HG03575 (cell line): ENCODE measurements around the gene SLC5A12.
"Not testable (repeated sequence)": the region's sequence is repeated elsewhere in the genome, so short reads cannot be mapped to it uniquely, and the experiment has no call there.

Experiments used
- ATAC-seq: cut with Tn5 transposase; IDR thresholded peaks from one replicate; pipeline ENCODE4 v1.9.1; 2021; ENCODE audit not compliant: unreplicated experiment, insufficient number of reproducible peaks, low FRiP score; ENCODE audit errors: extremely low read depth

SLC5A12 gene

DNA sequence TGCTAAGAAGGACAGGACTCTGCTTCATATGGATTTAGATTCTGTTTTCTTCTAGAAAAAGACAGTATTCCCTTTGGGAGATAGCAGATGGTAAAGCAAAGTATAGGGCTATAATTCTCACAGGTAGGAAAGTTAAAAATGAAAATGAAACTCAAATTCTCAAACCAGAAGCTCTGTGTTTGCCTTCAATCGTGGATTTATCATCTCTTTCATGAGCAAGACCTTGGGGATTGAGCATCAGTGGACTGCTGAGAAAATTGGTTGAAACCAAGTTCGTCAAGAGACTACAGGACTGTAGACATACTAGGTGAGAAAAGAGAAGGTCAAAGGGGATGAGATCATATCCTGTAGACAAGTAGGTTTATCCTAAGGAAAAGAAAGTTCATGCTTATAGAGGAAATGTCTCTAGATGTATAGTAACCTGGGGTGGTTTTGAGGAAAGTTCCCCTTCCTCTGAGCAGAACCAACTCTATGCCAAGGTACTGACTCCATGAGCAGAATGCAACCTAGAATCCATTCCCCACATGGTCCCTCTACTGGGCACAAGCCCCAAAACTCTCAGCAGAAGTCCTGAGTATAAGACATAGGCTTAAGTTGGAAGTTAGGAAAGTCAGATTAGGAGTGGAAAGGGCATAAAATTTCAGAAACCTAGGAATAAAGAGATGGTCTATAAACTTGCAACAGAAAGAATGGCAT lies 46.5 kb downstream of the SLC5A12 start:
- no peak for ATAC-seq

DNA sequence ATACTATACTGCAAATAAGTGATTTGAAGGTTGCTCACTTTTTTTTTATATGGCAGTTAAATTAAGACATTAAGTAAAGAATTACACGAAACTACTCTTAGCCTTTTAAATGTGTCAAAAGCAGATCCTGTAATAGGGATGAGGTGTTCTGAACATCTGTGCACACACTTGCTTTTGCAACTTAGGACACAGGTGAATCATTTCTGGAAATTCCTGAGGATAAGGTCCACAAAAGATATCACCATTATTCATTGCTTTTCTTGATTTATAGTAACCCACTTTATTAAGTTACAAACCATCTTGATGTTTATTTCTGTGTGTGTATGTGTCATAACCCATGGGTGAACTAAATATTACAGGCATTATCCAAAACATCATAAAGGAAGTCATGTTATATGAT lies 55.9 kb downstream of the SLC5A12 start:
- no peak for ATAC-seq

DNA sequence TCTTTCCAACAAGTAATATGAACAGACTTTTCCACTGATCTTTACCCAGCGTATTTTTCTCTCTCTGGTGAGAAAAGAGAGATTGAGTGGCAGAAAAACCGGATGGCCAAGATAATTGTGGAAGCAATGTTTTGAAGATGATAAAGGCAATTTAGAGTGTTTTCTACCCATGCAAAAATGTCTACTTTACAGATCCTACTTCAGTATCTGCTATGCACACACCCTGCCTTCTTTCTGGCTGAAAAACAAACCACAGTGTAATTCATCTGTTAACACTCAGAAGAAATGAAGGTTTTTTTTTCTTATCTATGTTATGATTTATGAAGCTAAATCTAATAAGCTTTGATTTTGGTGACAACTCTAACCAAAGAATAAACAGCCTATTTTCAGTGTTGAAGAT lies 56.8 kb downstream of the SLC5A12 start:
- ATAC-seq, result no peak

DNA sequence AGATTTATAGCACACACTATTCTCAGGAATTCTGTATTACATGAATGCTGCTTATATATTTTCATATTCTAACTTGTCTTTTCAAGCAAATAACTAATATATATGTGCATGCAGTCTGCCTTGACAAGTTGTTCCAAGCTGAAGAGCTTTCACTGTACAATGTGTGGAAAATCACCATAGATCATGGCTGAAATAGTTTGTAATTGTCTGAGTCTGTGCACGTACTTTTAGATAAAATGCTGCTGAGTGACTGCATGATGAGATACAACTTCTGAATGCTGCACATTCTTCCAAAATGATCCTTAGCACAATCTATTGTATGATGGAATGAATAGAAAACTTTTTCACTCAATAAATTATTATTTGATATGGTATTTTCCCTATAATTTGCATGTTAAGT lies 58.9 kb downstream of the SLC5A12 start:
- no peak for ATAC-seq

DNA sequence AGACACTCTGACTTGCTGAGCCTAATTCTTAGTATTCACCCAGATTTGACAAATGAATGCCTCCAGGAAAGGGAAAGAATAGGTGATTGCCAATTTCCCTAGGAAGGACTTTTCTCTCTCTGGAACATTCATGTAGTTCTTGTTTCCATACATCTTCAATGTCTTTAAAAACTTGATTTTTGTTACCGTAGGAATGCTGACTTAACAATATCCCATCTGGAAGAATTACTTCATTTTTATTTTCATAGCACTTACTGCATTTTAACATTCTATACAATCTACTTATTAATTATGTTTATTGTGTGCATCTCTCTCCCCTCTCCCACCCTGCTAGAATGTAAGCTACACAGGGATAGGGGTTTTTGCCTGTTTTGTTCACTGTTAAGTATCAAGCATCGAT lies 66.6 kb downstream of the SLC5A12 start:
- no peak for ATAC-seq

DNA sequence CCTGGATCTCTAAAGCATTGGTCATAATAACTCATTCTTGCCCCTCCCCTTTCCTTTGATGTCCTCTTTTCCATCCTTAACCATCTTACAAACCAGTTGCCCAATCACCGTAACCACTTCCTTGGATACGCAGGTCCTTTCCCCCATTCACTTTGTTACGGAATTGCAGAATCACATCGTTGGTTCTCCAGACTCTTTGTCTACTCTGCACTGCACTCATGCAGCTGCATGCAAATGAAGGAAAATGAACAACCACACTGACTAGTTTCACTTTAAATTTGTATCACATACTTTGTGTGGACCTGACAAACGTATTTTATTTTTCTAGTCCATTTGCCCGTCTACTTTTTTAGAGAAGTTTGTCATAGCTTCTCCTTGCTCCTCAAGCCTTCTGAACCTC lies 69.9 kb downstream of the SLC5A12 start:
- ATAC-seq, result no peak

DNA sequence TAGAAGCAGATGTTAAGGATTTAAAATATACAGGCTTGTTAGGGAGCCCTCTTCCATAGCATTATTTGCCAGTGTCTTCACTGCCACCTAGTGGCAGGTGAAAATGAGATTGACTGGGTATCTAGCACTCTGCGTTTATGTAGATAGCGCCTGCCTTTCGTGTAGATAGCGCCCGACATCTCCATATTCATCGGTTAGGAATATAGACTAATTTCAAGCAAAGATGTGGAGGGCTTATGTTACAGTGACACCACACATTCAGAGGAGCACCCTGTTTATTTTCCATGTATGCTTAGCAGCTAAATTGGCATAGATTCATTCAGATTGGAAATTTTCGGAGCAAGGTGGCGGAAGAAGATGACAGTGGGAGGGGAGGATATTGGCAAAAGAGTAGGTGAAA lies 72.0 kb downstream of the SLC5A12 start:
- peak; percentile 75 for ATAC-seq

DNA sequence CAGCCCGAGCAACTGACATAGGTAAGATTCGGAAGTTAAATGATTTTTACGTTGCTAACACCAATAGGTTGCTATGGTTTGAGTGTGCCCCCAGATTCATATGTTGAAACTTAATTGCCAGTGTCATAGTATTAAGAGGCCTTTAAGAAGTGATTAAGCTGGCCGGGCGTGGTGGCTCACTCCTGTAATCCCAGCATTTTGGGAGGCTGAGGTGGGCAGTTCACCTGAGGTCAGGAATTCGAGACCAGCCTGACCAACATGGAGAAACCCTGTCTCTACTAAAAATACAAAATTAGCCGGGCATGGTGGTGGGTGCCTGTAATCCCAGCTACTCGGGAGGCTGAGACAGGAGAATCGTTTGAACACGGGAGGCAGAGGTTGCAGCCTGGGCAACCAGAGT lies 78.5 kb downstream of the SLC5A12 start:
- ATAC-seq, result not testable (repeated sequence)

DNA sequence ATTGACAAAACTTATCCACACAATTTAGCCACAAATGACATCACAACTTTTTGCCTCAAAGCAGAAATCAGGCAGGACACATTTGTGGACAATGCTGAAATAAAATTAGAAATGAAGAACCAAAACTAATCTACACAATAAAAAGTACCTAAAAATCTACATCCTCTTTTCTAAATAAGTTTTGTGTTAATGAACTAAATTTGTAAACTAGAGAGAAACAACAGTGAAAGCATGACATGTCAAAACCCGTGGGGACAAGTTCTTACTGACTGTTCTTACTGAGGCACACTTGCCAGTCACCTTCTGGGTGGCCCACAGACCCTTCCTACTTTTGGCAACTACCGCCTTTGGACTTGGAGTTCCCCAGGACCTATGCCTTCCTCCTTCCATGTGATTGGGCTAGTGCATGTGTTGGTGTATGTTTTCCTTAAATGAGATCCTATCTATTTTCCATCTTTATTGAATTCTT lies 89.1 kb downstream of the SLC5A12 start:
- ATAC-seq, result no peak

DNA sequence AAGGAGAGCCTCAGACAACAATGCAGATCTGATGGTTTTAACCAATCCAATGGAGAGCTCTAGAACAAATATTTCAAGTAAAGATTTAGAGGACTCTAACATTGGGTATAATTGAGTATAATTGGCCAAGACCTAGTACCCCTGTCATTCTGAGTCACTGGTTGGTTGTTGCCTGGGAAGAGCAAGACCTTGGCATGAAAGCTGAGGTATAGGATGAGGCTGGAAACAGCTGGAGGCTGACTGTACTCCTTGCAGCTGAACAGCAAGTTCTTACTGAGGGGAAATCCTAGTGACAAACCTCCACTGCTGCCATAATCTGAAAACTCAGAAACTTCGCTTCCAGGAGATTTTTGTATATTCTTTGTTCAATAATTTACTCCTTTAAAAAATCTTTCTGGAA lies 95.5 kb downstream of the SLC5A12 start:
- no peak for ATAC-seq

DNA sequence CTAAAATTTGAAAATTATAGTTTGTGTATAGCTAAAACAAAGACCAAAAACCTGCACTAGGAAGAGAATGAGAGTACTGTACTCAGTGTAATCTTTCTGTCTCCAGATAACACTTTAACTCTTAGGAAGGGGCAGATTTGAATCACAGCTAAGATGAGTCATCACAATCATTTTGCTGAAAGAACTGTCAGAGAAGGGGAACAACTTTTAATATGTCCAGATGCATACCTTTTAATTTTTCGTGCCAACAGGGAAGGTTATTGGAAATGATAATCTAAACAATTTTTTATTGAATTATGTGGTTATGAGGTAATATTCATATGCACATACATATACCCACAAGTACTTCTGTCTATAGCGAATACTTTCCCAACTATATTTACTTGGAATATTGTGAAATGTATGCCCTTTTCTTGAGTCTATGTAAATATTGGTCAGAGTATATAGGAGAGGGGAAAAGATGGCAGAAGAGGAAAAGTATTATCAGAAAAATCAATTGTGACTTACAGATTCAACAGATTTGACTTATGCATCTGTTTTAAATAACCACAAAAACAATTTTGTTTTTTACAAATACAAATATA lies 98.7 kb downstream of the SLC5A12 start:
- ATAC-seq, result no peak

DNA sequence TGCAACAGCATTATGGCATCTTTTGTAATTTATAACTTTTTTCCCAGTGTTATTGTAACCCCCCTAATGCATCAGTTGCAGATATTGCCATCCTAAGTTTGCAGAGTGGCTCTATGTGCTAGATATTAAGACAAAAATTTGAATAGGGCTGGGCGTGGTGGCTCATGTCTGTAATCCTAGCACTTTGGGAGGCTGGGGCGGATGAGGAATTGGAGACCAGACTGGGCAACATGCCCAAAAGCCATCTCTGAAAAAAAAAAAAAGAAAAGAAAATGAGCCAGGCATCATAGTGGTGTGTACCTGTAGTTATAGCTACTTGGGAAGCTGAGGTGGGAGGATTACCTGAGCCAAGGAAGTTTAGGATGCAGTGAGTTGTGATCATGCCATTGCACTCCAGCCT lies 99.7 kb downstream of the SLC5A12 start:
- ATAC-seq, result no peak

DNA sequence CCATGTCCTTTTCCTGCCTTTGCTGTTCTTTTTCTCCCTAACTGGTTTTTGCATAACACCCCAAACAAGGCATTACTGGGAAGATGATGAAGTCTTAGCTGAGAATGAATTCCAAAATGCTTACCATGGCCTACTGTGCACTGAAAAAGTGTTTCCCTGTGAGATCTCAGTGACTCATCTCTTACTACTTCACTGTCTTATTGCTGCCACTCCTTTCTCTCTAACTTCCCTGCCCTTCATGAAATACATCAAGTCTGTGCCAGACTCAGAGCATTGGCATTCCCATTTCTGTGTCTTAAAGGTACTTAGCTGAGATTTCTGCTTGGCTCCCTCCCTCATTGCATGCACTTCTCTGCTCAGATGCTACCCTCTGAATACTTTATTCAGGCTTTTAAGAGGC lies 100.7 kb downstream of the SLC5A12 start:
- no peak for ATAC-seq

DNA sequence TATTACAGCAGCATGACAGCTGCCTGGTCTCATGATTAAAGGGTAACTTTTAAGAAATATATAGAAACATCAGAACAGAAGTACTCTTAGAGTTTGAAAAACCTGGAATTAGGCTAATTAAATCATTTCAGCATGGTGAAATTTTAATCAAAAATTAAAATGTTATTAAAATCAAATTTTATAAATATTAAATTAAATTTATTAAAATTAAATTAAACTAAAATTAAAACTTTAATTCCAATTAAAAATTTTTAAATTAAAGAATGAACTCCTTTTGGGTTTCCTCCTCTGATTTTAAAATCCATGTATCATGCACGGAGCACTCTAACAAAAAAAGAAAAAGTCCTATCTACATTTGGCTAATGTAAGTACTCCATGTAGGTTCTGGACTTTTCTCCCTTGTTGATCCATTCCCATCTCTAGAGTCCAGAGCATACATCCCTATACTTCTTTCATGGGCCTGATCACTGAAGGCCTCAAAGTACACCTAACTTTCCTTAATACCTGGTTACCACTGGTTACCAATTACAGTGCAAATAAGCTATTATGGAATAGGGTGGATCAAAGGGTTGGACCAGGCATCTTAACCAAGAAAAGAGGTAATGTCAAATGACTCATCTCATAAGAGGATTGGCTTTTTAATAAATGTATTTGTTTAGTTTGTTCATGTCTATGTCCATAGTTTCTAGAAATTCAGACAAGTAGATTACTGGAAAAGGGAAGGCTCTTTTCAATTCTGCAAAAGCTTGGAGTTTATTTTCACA lies 101.4 kb downstream of the SLC5A12 start:
- no peak for ATAC-seq

DNA sequence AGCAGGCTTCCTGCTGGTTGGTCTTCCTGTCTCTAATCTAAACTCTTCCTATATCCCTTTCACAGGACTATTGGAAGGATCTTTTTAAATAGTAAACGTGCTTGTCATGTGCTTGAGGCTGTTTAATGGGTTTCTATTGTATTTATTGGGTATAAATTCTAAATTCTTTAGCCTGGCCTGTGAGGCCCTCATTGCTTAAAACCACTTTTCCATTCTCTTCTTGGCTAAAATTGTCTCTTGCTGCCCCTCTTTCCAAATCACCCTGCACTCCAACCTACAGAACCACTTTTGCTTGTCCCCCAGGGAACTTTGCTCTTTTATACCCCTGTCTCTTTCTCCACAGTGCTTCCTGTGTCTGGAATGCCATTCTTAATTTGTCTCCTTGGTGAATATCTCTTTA lies 103.4 kb downstream of the SLC5A12 start:
- ATAC-seq, result no peak
